ENCODE data around the gene CCDC169.

GRCh38 chr13:36313047-36313969 is 15.7 kb upstream of the CCDC169 start:
- TF ChIP-seq CTCF (conservative IDR thresholded peaks at IDR 0.05) (no peak), EZH2 (IDR thresholded peaks at IDR 0.05; ENCODE audit: low read depth) (no peak)

All from PC-9 (cell line).